ENCODE measurements around the gene CCDC83. TPM values are rescaled to one million over a fixed set of nuclear protein-coding genes. Genes with fewer than 3 reads are reported as not detected.
"Not testable (repeated sequence)": the region's sequence is repeated elsewhere in the genome, so short reads cannot be mapped to it uniquely, and the experiment has no call there.

CCDC83 gene
- total RNA-seq, 1 donor from 2014 or later, result not detected

- intact Hi-C loops (cut with micrococcal nuclease), result no loop called here
Observed at GRCh38 chr11:85831050-85831449, 24.1 kb upstream of the CCDC83 start.

GRCh38 chr11:85835263-85835662 lies 19.9 kb upstream of the CCDC83 start:
- intact Hi-C loops (cut with micrococcal nuclease), result no loop called here

GRCh38 chr11:85835729-85836128 lies 19.5 kb upstream of the CCDC83 start:
- intact Hi-C loops (cut with micrococcal nuclease), result no loop called here

- intact Hi-C loops (cut with micrococcal nuclease), result not testable (repeated sequence)
Observed at GRCh38 chr11:85840932-85841331, 14.3 kb upstream of the CCDC83 start.

GRCh38 chr11:85843929-85844328 lies 11.3 kb upstream of the CCDC83 start:
- intact Hi-C loops (cut with micrococcal nuclease), result no loop called here

- intact Hi-C loops (cut with micrococcal nuclease), result no loop called here
Observed at GRCh38 chr11:85844439-85845123, 10.6 kb upstream of the CCDC83 start.

- intact Hi-C loops (cut with micrococcal nuclease), result no loop called here
Observed at GRCh38 chr11:85845124-85845631, 10.0 kb upstream of the CCDC83 start.

- intact Hi-C loops (cut with micrococcal nuclease), result no loop called here
Observed at GRCh38 chr11:85847436-85847835, 7.7 kb upstream of the CCDC83 start.

- intact Hi-C loops (cut with micrococcal nuclease), result no loop called here
Observed at GRCh38 chr11:85848006-85848405, 7.2 kb upstream of the CCDC83 start.

GRCh38 chr11:85848556-85848955 lies 6.6 kb upstream of the CCDC83 start:
- intact Hi-C loops (cut with micrococcal nuclease), result no loop called here

GRCh38 chr11:85852754-85853153 lies 2.4 kb upstream of the CCDC83 start:
- intact Hi-C loops (cut with micrococcal nuclease), result loop anchor here (10.0 kb wide), 1 partner anchor 822 kb away; the partner anchor contains the start of gene ME3

GRCh38 chr11:85853541-85853940 lies 1.6 kb upstream of the CCDC83 start:
- intact Hi-C loops (cut with micrococcal nuclease), result loop anchor here (10.0 kb wide), 1 partner anchor 821 kb away; the partner anchor contains the start of gene ME3

- intact Hi-C loops (cut with micrococcal nuclease), result loop anchor here (1.0 to 10.0 kb wide), 16 partner anchors 30 to 953 kb away; partner anchors contain the start of genes ME3, SYTL2 and TMEM126B
Observed at GRCh38 chr11:85854212-85854556, 999 bp upstream of the CCDC83 start.

GRCh38 chr11:85854557-85855340 lies 434 bp upstream of the CCDC83 start:
- intact Hi-C loops (cut with micrococcal nuclease), result loop anchor here (1.0 to 10.0 kb wide), 24 partner anchors 30 to 1065 kb away; partner anchors contain the start of genes HIKESHI, ME3, SYTL2 and TMEM126B

GRCh38 chr11:85857098-85857497 lies 1.9 kb downstream of the CCDC83 start:
- intact Hi-C loops (cut with micrococcal nuclease), result loop anchor here (10.0 kb wide), 1 partner anchor 818 kb away; the partner anchor contains the start of gene ME3

- intact Hi-C loops (cut with micrococcal nuclease), result loop anchor here (10.0 kb wide), 1 partner anchor 815 kb away; the partner anchor contains the start of gene ME3
Observed at GRCh38 chr11:85859541-85859940, 4.4 kb downstream of the CCDC83 start.

GRCh38 chr11:85863855-85864254 lies 8.7 kb downstream of the CCDC83 start:
- intact Hi-C loops (cut with micrococcal nuclease), result no loop called here

- intact Hi-C loops (cut with micrococcal nuclease), result no loop called here
Observed at GRCh38 chr11:85866137-85866827, 11.1 kb downstream of the CCDC83 start.

- intact Hi-C loops (cut with micrococcal nuclease), result no loop called here
Observed at GRCh38 chr11:85867751-85868150, 12.6 kb downstream of the CCDC83 start.

GRCh38 chr11:85869781-85870180 lies 14.6 kb downstream of the CCDC83 start:
- intact Hi-C loops (cut with micrococcal nuclease), result no loop called here

GRCh38 chr11:85874265-85874664 lies 19.1 kb downstream of the CCDC83 start:
- intact Hi-C loops (cut with micrococcal nuclease), result no loop called here
